DOHH2 (cell line): ENCODE measurements around the gene RELN.

Experiments
- CTCF ChIP-seq: fragments of 200-600 bp; sonication (generic); IDR thresholded peaks from one replicate; pipeline ENCODE4 v1.5.1; 2014; ENCODE audit warnings: antibody characterized with exemption, mild to moderate bottlenecking, low read depth, low read length; ENCODE audit not compliant: poor library complexity, severe bottlenecking
- EZH2phosphoT487 ChIP-seq: fragments of 200-600 bp; sonication (generic); IDR thresholded peaks from 2 replicates; pipeline ENCODE4 v1.6.1; 2017; ENCODE audit warnings: borderline replicate concordance, mild to moderate bottlenecking, antibody characterized with exemption, low read length, moderate library complexity, mixed read lengths

GRCh38 chr7:103704701-103705100 is 284.8 kb downstream of the RELN start:
- TF ChIP-seq CTCF, result no peak
- TF ChIP-seq EZH2phosphoT487, result no peak
